Kidney epithelial cell (primary cell): Measurements from ENCODE around the gene MECR. TPM values are rescaled to one million over a fixed set of nuclear protein-coding genes. Genes with fewer than 3 reads are reported as not detected.

Experiments used
- DNase-seq: peaks from one replicate; pipeline ENCODE4 v3.0.0-alpha.2; 2010; ENCODE audit warnings: low read depth
- H3K27me3 ChIP-seq: 2 replicates; pipeline ENCODE4 v1.6.0; 2011; ENCODE audit warnings: low read length; ENCODE audit not compliant: control insufficient read depth, insufficient read depth
- H3K36me3 ChIP-seq: 2 replicates; pipeline ENCODE4 v1.5.1; 2011; ENCODE audit warnings: low read length; ENCODE audit not compliant: control insufficient read depth, insufficient read depth
- H3K4me3 ChIP-seq: 2 replicates; pipeline ENCODE4 v1.5.1; 2011; ENCODE audit warnings: low read depth, mild to moderate bottlenecking, control low read depth, low read length
- total RNA-seq: library from RNA; depleted of rRNA; stranded (reverse); fragments of >200 nt; gene quantifications from 2 replicates; pipeline ENCODE4 v1.2.3, GENCODE V29; 2015
- TF ChIP-seq, protein P1 (sequence below): IDR thresholded peaks from 2 replicates; pipeline ENCODE4 v1.5.1; 2011; ENCODE audit warnings: mild to moderate bottlenecking, moderate library complexity, low read length, control low read depth, inconsistent platforms; ENCODE audit not compliant: insufficient read depth, poor library complexity, severe bottlenecking

The MECR gene
- total RNA-seq, 1 donor from 2014 or later, result 23.6 TPM

DNA sequence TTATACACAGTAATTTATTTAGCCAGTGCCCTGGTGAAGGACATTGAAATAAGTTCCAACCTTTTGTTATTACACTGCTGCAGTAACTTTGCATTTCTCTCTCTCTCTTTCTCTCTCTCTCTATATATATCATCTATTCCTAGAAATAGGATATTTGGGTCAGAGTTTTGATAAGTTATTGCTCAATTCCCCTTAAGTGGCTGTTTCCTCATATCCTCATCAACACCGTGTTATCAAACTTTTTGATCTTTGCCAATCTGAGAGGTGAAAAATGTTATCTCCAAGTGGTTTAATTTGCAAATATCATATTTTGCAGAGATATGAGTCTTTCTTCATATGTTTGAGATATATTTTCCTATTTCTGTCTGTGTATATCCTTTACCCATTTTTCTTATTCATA lies 47.4 kb downstream of the MECR start:
- H3K36me3 ChIP-seq, result peaks cover 1% of the 10 kb centered on the region
- DNase-seq, result no peak
- no peak overlapping the region for H3K4me3 ChIP-seq
- TF ChIP-seq, protein P1, sequence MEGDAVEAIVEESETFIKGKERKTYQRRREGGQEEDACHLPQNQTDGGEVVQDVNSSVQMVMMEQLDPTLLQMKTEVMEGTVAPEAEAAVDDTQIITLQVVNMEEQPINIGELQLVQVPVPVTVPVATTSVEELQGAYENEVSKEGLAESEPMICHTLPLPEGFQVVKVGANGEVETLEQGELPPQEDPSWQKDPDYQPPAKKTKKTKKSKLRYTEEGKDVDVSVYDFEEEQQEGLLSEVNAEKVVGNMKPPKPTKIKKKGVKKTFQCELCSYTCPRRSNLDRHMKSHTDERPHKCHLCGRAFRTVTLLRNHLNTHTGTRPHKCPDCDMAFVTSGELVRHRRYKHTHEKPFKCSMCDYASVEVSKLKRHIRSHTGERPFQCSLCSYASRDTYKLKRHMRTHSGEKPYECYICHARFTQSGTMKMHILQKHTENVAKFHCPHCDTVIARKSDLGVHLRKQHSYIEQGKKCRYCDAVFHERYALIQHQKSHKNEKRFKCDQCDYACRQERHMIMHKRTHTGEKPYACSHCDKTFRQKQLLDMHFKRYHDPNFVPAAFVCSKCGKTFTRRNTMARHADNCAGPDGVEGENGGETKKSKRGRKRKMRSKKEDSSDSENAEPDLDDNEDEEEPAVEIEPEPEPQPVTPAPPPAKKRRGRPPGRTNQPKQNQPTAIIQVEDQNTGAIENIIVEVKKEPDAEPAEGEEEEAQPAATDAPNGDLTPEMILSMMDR, result no peak
- H3K27me3 ChIP-seq, result no peaks in the 10 kb centered on the region

DNA sequence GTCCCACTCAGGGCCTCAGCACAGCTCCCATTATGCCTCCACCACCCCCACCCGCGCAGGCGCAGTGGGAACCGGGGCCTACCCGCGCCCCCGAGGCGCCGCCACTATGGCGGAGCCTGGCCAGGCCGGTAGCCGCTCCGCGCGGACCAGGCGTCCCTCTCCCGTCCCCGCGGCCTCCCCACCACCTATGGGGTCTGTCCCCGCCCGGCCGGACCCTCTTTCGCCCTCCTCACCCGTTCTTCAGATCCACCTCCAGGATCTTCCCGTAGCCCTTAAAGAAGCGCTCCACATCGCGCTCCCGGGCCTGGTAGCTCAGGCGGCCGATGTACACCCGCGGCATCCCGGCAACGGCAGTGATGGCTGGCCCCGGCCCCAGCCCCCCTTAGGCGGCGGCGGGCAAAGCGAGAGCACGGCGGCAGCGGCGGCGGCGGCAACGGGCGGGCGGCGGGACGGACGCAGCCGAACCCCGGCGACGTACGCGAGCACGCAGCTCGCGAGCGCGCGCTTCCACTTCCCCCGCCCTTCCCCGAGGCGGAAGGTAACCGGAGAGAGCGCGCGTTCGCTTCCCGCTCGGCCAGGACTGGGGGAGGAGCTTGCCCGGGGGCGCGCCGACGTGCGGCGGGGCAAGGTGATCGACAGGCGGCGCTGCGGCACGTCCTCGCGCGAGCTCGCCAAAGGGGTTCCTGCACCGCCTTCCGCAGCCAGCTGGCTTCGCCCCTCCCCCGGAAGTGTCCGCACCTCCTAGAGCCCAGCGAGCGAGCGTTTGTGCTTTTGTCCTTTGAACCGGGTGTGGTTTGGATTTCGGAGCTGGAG lies 49.1 kb downstream of the MECR start, which contains the start of gene SRSF4:
Gene SRSF4, minus strand, starts transcription at position 488 of the 813 bp plus-strand sequence. Its CDS starts 148 bp downstream, at position 340.
- Histone ChIP-seq H3K36me3 (peaks cover 1% of the 10 kb centered on the region), H3K4me3 (peak within 1 kb of the TSS; percentile 99), H3K27me3 (no peaks in the 10 kb centered on the region)
- TF ChIP-seq, protein P1, result peak; percentile 57
- DNase-seq, result peak; percentile 87

DNA sequence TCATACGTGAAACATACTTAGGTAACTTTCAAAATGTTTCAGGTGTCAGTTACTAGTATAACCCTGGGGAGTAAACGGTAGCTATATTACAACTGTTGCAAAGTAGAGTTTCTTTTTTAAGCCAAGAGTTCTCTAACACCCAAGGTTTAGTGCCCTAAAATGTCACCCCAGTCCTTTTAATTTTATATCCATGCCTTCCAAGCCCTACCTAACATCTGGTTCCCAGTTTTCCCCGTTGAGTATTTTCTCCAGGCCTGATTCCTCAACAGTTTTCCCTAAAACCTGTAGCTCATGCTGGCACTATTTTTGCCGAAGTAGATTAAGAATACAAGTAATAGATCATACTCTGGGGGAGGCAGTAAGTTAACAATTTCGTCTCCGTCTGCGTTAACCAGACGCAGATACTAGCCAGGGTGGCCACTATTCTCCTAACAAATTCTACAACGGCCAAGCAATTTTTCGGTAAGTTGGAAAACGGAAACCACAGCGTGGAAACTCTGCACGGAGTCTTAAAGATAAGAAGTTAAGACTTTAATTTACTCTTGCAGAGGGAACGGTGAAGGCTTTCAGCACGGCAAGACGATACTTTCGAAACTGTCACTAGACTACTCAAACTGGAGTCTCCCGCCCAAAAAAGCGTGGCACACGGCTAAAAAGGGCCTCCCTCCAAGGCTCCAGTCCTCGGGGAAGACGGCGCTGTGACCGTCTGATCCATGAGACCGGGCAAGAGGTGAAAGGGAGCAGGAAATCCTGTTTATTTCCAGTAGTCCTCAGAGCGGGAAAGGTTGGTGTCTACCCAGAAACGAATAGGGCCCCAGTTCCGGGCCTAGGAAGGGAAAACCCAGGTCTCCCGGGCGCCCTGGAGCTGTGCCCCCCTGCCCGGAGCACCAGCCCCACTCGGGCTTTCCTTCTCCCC lies 50.0 kb downstream of the MECR start:
- Histone ChIP-seq H3K4me3 (peak overlapping the region; percentile 99), H3K36me3 (peaks cover 1% of the 10 kb centered on the region), H3K27me3 (no peaks in the 10 kb centered on the region)
- DNase-seq, result no peak
- TF ChIP-seq, protein P1, result no peak

DNA sequence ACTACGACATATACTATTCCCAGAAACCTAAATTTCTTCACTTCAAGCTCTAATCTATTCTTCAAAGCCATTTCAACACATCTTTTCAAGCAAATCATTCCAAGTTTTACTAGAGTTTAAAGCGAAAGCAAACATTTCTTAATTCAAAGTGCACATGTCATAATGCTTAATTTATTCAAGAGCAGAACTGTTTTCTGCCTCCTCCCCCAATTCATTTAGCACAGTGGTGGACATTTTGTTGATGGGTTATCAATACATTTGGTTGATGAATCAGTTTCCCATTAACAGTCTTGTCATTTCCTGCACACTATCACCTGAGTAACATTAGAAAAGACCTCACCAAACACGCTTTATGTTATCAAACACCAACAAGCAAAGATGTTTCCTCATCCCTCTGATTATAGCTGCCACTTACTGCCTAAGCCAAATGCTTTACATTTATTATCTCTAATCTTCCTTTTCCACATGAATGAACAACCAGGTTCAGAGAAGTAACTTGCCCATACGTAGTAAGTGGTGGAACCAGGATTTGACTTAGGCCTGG lies 51.0 kb downstream of the MECR start:
- DNase-seq, result no peak
- no peaks in the 10 kb centered on the region for H3K27me3 ChIP-seq
- H3K4me3 ChIP-seq, result peak overlapping the region; percentile 99
- TF ChIP-seq, protein P1, result no peak
- H3K36me3 ChIP-seq, result peaks cover 1% of the 10 kb centered on the region

DNA sequence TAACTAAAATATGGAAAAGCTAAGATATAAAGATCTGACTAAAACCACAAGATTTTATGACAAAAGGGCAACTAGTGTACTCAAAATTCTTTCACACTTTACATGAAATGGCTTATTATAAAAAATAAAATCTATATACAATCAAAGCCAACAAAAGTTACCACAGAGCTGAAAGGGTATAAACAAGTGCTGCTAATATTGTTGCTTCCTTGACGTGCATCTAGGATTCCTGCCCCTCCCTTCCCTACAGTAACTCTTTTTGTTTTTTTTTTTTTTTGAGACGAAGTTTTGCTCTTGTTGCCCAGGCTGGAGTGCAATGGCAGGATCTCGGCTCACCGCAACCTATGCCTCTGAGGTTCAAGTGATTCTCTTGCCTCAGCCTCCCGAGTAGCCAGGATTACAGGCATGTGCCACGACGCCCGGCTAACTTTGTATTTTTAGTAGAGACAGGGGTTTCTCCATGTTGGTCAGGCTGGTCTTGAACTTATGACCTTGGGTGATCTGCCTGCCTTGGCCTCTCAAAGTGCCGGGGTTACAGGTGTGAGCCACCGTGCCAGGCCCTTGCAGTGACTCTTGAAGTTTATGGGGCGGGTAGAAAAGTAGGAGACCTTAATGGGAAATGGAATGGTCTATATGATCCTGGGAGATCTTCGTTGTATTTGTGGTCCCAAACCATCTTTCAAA lies 53.6 kb downstream of the MECR start:
- peaks cover 1% of the 10 kb centered on the region for H3K36me3 ChIP-seq
- TF ChIP-seq, protein P1, result no peak
- H3K27me3 ChIP-seq, result no peaks in the 10 kb centered on the region
- H3K4me3 ChIP-seq, result no peak overlapping the region
- no peak for DNase-seq
